Activated naive CD4-positive, alpha-beta T cell treated with anti-CD3 and anti-CD28 coated beads for 36 hours (primary cell): ENCODE results near the gene FAM111A. TPM values are rescaled to one million over a fixed set of nuclear protein-coding genes. Genes with fewer than 3 reads are reported as not detected.

Experiments used
- CTCF ChIA-PET: fragments of 350-600 bp; sonication (Branson Sonifier 250); formaldehyde crosslinking; loops from one replicate; lab custom pipeline; 2021; ENCODE audit warnings: antibody characterized with exemption; lab: Charles Lee
- DNase-seq: peaks from one replicate; pipeline ENCODE4 v3.0.0-alpha.2; 2020
- H3K27ac Mint-ChIP-seq: one replicate; pipeline ENCODE4 v1.8.0; 2021; ENCODE audit warnings: mild to moderate bottlenecking, mixed read lengths
- H3K27me3 Mint-ChIP-seq: one replicate; pipeline ENCODE4 v1.8.0; 2021; ENCODE audit warnings: low read depth, mixed read lengths
- H3K36me3 Mint-ChIP-seq: one replicate; pipeline ENCODE4 v1.8.0; 2021; ENCODE audit warnings: low read depth, mixed read lengths
- H3K4me1 Mint-ChIP-seq: one replicate; pipeline ENCODE4 v1.8.0; 2021; ENCODE audit warnings: low read depth, mixed read lengths
- H3K4me3 Mint-ChIP-seq: one replicate; pipeline ENCODE4 v1.8.0; 2021; ENCODE audit warnings: mild to moderate bottlenecking, moderate library complexity, mixed read lengths
- H3K9me3 Mint-ChIP-seq: one replicate; pipeline ENCODE4 v1.8.0; 2021; ENCODE audit warnings: mixed read lengths
- intact Hi-C: fragments of 100-400 bp; cut with micrococcal nuclease; formaldehyde crosslinking; loops from one replicate; pipeline ENCODE4 v1.15.1; 2023
- total RNA-seq, 2 experiments: library from RNA; stranded (reverse); gene quantifications; one replicate each; pipeline ENCODE4 v1.2.3, GENCODE V29; 2021

FAM111A gene
- total RNA-seq, 2 experiments from 2014 or later, result 98.3 to 99.4 TPM

DNA sequence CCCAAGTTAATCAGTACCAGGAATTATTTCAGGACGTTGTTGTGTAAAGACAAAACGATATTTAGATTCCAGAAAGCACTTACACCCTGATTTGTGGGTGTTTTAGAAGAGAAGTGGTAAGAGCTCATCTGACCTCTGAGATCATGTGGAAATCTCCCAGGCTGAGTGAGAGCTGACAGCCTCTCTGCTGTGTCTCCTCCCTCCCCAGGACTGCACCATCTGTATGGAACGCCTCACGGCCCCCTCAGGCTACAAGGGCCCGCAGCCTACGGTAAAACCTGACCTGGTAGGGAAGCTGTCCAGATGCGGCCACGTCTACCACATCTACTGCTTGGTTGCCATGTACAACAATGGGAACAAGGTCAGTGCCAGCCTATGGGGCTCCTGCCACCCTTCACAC, 49.2 kb downstream of the FAM111A start:
- DNase-seq, result no peak
- Mint-ChIP-seq H3K36me3 (no peaks in the 10 kb centered on the region), H3K9me3 (no peaks in the 10 kb centered on the region), H3K4me1 (no peaks in the 10 kb centered on the region), H3K27me3 (no peaks in the 10 kb centered on the region), H3K27ac (no peak overlapping the region), H3K4me3 (no peak overlapping the region)
- CTCF ChIA-PET, result interaction anchor here (0.9 to 2.1 kb wide), 5 partner anchors 11 to 56 kb away, joined by 3 to 6 read pairs (median 5); no protein-coding TSS in a partner anchor
- intact Hi-C loops, result no loop called here

DNA sequence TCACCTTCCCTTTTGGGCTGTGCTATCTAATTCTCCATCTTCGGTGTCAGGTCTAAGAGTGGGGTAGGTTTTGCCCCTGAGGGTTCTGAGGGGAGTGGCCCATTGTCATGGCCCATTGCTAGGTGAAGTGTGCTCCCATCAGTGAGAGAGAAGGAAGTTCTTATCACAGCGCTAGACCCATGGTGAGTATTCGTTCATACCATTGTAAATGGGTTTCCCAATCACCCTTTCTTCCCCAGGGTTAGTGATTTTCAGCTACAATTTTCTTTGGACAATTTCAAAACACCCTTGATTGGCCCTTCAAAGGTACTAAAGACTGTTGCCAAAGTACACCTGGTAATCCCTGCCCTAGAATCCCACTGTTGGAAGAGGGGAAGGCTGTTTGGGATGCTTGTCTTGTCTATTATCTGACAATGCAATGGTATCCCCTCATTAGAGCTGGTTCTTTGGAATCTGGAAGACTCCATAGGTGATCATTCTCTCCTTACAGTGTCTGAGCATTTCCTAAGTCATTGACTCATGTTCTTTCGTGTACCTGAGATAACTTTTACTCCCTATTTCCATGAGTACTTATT, 49.9 kb downstream of the FAM111A start:
- Mint-ChIP-seq H3K27me3 (peaks cover 5% of the 10 kb centered on the region), H3K36me3 (peaks cover 4% of the 10 kb centered on the region)
- CTCF ChIA-PET, result interaction anchor here (0.9 to 2.7 kb wide), 7 partner anchors 10 to 57 kb away, joined by 3 to 11 read pairs (median 5); partner anchors contain the start of gene DTX4

DNA sequence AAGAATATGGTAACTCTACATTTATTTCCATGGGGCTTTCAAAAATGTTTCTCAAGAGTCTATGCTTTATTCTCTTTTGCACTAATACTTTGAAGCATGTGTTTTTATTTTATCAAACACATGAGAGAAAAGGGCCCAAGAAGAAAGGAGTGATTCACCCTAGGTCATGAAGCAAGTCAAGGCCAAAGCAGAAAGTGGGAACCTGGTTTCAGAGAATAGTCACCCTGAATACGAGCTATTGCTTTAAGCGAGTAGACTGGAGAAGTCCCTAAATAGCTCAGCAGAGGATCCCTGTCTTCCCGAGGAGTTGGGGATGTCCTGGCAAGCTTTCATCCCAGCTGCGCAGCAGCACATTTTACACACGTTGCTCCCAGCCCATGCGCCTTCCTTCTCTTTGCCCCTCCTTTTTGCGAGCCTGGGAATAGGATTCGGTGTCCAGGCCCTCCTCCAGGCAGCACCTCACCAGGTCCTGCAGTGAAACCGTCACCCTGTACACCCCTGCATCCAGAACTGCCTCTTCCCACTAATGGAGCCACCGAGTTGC, 51.0 kb downstream of the FAM111A start:
- CTCF ChIA-PET, result interaction anchor here (1.0 to 2.7 kb wide), 4 partner anchors 7 to 35 kb away, joined by 4 to 11 read pairs (median 6); partner anchors contain the start of gene DTX4
- DNase-seq, result no peak
- peaks cover 13% of the 10 kb centered on the region for H3K27me3 Mint-ChIP-seq
- H3K36me3 Mint-ChIP-seq, result peaks cover 4% of the 10 kb centered on the region
- H3K4me1 Mint-ChIP-seq, result no peaks in the 10 kb centered on the region
- intact Hi-C loops, result no loop called here
- H3K27ac Mint-ChIP-seq, result no peak overlapping the region
- H3K9me3 Mint-ChIP-seq, result peaks cover 4% of the 10 kb centered on the region
- no peak overlapping the region for H3K4me3 Mint-ChIP-seq

More for the DNA sequence above, 49.9 kb downstream of the FAM111A start:
- intact Hi-C loops, result no loop called here
- Mint-ChIP-seq H3K4me1 (no peaks in the 10 kb centered on the region), H3K4me3 (no peak overlapping the region), H3K9me3 (peaks cover 4% of the 10 kb centered on the region), H3K27ac (no peak overlapping the region)
- DNase-seq, result no peak

DNA sequence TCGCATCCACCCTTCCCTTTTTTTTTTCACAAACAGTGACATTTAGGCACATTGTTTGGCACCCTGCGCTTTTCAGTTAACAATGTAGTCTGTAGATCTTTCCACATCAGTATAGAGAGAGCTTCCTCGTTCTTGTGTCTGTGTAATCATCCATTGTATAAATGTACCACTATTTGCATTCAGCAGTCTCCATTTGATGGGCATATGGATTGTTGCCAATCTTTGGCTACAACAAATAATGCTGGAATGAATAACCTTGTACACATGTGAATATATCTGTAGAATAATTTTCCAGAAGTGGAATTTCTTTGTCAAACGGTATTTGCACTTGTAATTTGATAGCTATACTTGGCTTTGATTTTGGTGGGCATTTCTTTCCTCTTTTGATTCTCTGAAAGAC, 52.9 kb downstream of the FAM111A start:
- Mint-ChIP-seq H3K36me3 (peaks cover 4% of the 10 kb centered on the region), H3K27ac (no peak overlapping the region), H3K4me3 (no peak overlapping the region), H3K9me3 (peaks cover 4% of the 10 kb centered on the region), H3K4me1 (peaks cover 12% of the 10 kb centered on the region), H3K27me3 (peaks cover 13% of the 10 kb centered on the region)
- intact Hi-C loops, result no loop called here
- DNase-seq, result no peak
- CTCF ChIA-PET, result interaction anchor here (1.6 kb wide), 1 partner anchor 15 kb away, joined by 5 read pairs; no protein-coding TSS in a partner anchor

DNA sequence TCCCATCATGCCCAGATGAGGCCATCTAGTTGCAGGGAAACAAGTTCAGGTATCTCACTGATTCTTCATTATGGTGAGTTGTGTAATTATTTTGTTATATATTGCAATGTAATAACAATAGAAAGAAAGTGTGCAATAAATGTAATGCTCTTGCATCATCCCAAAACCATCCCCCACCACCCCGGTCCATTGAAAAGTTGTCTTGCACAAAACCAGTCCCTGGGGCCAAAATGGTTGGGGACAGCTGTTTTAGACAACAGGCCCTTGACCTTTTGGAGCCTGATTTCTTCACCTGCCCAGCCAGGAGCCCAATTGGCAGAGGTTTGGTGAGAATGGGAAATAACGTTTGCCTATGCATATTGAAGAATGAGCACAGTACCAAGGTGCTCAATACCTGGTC, 54.1 kb downstream of the FAM111A start:
- CTCF ChIA-PET, result interaction anchor here (1.6 kb wide), 1 partner anchor 16 kb away, joined by 5 read pairs; no protein-coding TSS in a partner anchor
- Mint-ChIP-seq H3K4me1 (peaks cover 15% of the 10 kb centered on the region), H3K9me3 (peaks cover 4% of the 10 kb centered on the region), H3K27me3 (peaks cover 14% of the 10 kb centered on the region), H3K4me3 (no peak overlapping the region), H3K27ac (no peak overlapping the region), H3K36me3 (peaks cover 4% of the 10 kb centered on the region)
- intact Hi-C loops, result no loop called here
- DNase-seq, result no peak

DNA sequence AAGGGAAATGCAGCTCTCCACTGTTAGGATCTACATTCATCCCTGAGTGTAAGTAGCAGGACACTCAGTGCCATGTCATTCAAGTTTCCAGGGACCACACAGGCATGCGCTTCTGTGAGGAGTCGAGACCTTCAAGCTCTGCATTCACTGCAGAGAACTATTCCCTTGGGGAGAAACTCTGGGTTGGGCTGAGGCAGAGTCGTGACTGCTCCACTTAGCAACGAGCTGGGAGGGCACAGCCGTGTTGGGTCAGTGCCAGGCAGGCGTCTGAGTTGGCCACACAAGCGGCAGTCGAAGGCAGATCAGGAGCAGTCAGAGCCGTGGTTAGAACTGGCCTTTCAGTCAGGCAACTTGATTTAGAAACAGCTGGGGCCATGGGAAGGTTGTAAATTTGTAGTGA, 55.3 kb downstream of the FAM111A start:
- Mint-ChIP-seq H3K4me3 (no peak overlapping the region), H3K36me3 (peaks cover 4% of the 10 kb centered on the region), H3K27ac (no peak overlapping the region), H3K27me3 (peaks cover 17% of the 10 kb centered on the region), H3K4me1 (peaks cover 15% of the 10 kb centered on the region), H3K9me3 (peaks cover 4% of the 10 kb centered on the region)
- intact Hi-C loops, result no loop called here
- CTCF ChIA-PET, result interaction anchor here (0.6 to 2.6 kb wide), 6 partner anchors 8 to 577 kb away, joined by 3 to 20 read pairs (median 6); partner anchors contain the start of gene DTX4
- no peak for DNase-seq

DNA sequence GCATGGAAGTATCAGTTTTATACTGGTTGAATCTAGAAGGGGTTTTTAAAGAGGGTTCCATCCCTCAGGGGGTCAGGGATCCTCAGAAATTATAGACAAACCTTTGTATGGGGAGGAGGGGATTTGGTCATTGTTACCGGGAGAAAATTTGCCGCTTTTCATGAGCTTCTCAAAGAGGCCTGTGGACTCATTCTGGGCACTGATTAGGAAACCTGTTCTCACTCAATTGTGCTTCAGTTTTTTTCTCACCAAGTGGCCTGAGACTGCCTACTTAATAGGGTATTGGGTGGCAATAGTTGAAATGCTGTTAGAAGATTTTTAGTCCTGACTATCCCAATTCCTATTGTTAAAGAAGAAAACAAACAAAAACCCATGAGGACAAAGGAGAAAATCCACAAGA, 56.1 kb downstream of the FAM111A start:
- Mint-ChIP-seq H3K36me3 (peaks cover 4% of the 10 kb centered on the region), H3K4me3 (no peak overlapping the region), H3K27ac (no peak overlapping the region), H3K4me1 (peaks cover 15% of the 10 kb centered on the region), H3K9me3 (peaks cover 4% of the 10 kb centered on the region), H3K27me3 (peaks cover 17% of the 10 kb centered on the region)
- no peak for DNase-seq
- intact Hi-C loops, result no loop called here
- CTCF ChIA-PET, result interaction anchor here (0.7 to 2.6 kb wide), 5 partner anchors 8 to 27 kb away, joined by 3 to 20 read pairs (median 7); partner anchors contain the start of gene DTX4

DNA sequence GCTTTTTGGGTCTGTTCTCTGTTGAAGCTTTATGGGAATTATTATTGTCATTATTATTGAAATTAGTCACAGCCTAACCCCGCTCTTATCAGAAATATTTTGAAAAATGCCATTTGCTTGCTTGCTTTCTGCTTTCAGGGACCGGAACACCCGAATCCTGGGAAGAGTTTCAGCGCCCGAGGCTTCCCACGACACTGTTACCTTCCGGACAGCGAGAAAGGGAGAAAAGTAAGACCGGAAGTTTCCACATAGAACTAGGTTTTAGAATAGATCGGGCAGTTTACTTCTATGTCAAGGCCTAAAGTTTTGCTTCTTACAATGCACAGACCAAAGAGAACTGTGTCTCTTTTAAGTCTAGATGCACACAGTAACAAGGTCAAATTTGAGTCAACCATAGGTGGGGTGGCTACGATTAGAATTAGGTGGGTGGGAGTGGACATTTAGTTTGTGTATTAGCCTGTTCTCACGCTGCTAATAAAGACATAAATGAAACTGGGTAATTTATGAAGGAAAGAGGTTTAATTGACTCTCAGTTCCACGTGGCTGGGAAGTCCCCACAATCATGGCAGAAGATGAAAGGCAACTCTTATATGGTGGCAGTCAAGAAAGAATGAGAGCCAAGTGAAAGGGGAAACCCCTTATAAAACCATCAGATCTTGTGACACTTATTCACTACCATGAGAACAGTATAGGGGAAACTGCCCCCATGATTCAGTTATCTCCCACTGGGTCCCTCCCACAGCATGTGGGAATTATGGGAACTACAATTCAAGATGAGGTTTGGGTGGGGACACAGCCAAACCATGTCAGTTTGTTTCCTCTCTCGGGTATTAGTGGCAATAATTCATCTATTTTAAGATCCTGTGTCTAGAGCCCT, 57.1 kb downstream of the FAM111A start:
- Mint-ChIP-seq H3K36me3 (peaks cover 4% of the 10 kb centered on the region), H3K27me3 (peaks cover 18% of the 10 kb centered on the region), H3K27ac (no peak overlapping the region), H3K4me1 (peaks cover 15% of the 10 kb centered on the region), H3K9me3 (peaks cover 4% of the 10 kb centered on the region), H3K4me3 (no peak overlapping the region)
- peak; percentile 77 for DNase-seq
- intact Hi-C loops, result loop anchor here (1.0 to 10.0 kb wide), 7 partner anchors 9 to 605 kb away; partner anchors contain the start of genes DTX4, FAM111B and PATL1
- CTCF ChIA-PET, result interaction anchor here (1.7 to 10.5 kb wide), 4 partner anchors 10 to 29 kb away, joined by 7 to 67 read pairs (median 16); partner anchors contain the start of gene DTX4

DNA sequence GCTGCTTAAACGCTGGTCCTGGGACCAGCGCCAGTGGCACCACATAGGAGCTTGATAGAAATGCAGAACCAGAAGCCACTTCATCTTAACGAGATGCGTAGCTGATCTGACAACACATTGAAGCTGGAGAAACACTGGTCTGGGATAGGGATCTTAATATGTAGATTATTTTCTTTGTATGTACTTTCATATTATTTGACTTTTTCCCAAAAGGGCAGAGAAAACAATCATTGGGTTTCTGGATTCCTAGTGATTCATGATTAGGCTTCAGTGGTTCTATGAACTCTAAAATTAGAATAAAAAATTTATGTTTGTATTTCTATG, 57.7 kb downstream of the FAM111A start:
- peaks cover 4% of the 10 kb centered on the region for H3K36me3 Mint-ChIP-seq
- no peak overlapping the region for H3K4me3 Mint-ChIP-seq
- peaks cover 19% of the 10 kb centered on the region for H3K27me3 Mint-ChIP-seq
- intact Hi-C loops, result loop anchor here (1.0 to 10.0 kb wide), 7 partner anchors 8 to 604 kb away; partner anchors contain the start of genes DTX4, FAM111B and PATL1
- peaks cover 4% of the 10 kb centered on the region for H3K9me3 Mint-ChIP-seq
- DNase-seq, result no peak
- H3K4me1 Mint-ChIP-seq, result peaks cover 15% of the 10 kb centered on the region
- CTCF ChIA-PET, result interaction anchor here (10.5 kb wide), 1 partner anchor 30 kb away, joined by 67 read pairs; the partner anchor contains the start of gene DTX4
- no peak overlapping the region for H3K27ac Mint-ChIP-seq

DNA sequence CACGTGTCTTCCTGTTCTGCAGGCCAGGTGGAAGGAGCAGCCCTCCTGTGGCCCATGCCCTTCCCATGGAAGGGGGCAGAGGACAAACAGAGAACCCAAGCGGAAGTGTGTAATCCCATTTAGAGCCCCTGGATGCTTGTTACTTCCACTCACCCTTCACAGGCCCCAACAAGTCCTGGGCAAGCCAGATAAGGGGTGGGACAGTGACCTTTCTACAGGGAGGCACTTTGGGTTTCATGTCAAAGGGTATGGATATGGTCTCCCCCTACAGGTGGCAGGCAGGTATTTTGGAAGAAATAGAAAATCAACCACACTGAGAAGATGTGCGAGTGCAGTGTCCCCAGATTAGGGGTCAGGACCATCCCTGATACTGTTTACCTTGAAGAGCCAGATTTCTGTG, 58.7 kb downstream of the FAM111A start:
- Mint-ChIP-seq H3K9me3 (peaks cover 4% of the 10 kb centered on the region), H3K27me3 (peaks cover 25% of the 10 kb centered on the region), H3K4me1 (peaks cover 18% of the 10 kb centered on the region), H3K36me3 (peaks cover 4% of the 10 kb centered on the region), H3K4me3 (no peak overlapping the region), H3K27ac (no peak overlapping the region)
- CTCF ChIA-PET, result interaction anchor here (0.6 to 10.5 kb wide), 8 partner anchors 12 to 1410 kb away, joined by 3 to 67 read pairs (median 4); partner anchors contain the start of genes DTX4 and MPEG1
- DNase-seq, result no peak
- intact Hi-C loops, result loop anchor here (2.0 to 10.0 kb wide), 3 partner anchors 95 to 603 kb away; partner anchors contain the start of genes FAM111B and PATL1
